SK-N-SH (cell line): ENCODE measurements around the gene MGAT4B. TPM values are rescaled to one million over a fixed set of nuclear protein-coding genes. Genes with fewer than 3 reads are reported as not detected.

Experiments
- CTCF ChIA-PET: fragments of 300-600, 350-600 bp; formaldehyde crosslinking; extraction: SDS; loops from one replicate; lab custom pipeline; 2021; lab: Yijun Ruan, JAX
- POLR2A ChIA-PET: fragments of 350-600 bp; sonication (Branson Sonifier 250); formaldehyde crosslinking; extraction: SDS; loops from one replicate; lab custom pipeline; 2020; ENCODE audit warnings: antibody characterized with exemption, inconsistent platforms; lab: Yijun Ruan, JAX
- DNase-seq: peaks from one replicate; pipeline ENCODE4 v3.0.0; 2012
- H2AFZ ChIP-seq: fragments of 200-600 bp; sonication (generic); 2 replicates; pipeline ENCODE4 v1.8.1; 2016; ENCODE audit warnings: antibody characterized with exemption, mild to moderate bottlenecking, low read depth
- H3F3A ChIP-seq: fragments of 200-600 bp; sonication (generic); replicated peaks from 2 replicates; pipeline ENCODE3; 2016; ENCODE audit warnings: antibody characterized with exemption, mild to moderate bottlenecking; ENCODE audit not compliant: insufficient read depth
- H3K27ac ChIP-seq, 2 experiments: fragments of 200-500 bp in 1 of 2; fragments of 200-600 bp in 1 of 2; sonication (Bioruptor generic) in 1 of 2; sonication (generic), shearing (Covaris generic) in 1 of 2; 2 replicates each; pipeline versions ENCODE4 v1.5.1 to v1.6.1; 2014 to 2016; ENCODE audit warnings: low read depth in 2 of 2, inconsistent platforms in 1 of 2, low read length in 1 of 2, mild to moderate bottlenecking in 1 of 2, mixed read lengths in 1 of 2
- H3K27me3 ChIP-seq: fragments of 200-600 bp; sonication (generic), shearing (Covaris generic); 2 replicates; pipeline ENCODE4 v1.6.1; 2016; ENCODE audit warnings: mixed run types; ENCODE audit not compliant: insufficient read depth
- H3K36me3 ChIP-seq, 2 experiments: fragments of 200-500 bp in 1 of 2; fragments of 200-600 bp in 1 of 2; sonication (Bioruptor generic) in 1 of 2; sonication (generic) in 1 of 2; replicated peaks in 1 of 2; 2 replicates each; pipeline versions ENCODE3 to v1.5.1; 2014 to 2016; ENCODE audit warnings: low read length in 1 of 2, mild to moderate bottlenecking in 1 of 2; ENCODE audit not compliant: insufficient read depth in 2 of 2, control insufficient read depth in 1 of 2
- H3K4me1 ChIP-seq, 2 experiments: fragments of 200-500 bp in 1 of 2; fragments of 200-600 bp in 1 of 2; sonication (Bioruptor generic) in 1 of 2; sonication (generic), shearing (Covaris generic) in 1 of 2; 2 replicates each; pipeline versions ENCODE4 v1.5.1 to v1.6.1; 2014 to 2016; ENCODE audit warnings: low read depth in 1 of 2, low read length in 1 of 2, mixed run types in 1 of 2; ENCODE audit not compliant: insufficient read depth in 2 of 2, control insufficient read depth in 1 of 2
- H3K4me2 ChIP-seq: fragments of 200-600 bp; sonication (generic), shearing (Covaris generic); 2 replicates; pipeline ENCODE4 v1.6.1; 2017; ENCODE audit warnings: mixed run types
- H3K4me3 ChIP-seq, 2 experiments: fragments of 200-500 bp in 1 of 2; fragments of 200-600 bp in 1 of 2; sonication (Bioruptor generic) in 1 of 2; sonication (generic), shearing (Covaris generic) in 1 of 2; 2 replicates each; pipeline versions ENCODE4 v1.5.1 to v1.8.1; 2014 to 2016; ENCODE audit warnings: low read depth in 2 of 2, inconsistent platforms in 1 of 2, low read length in 1 of 2, mild to moderate bottlenecking in 1 of 2, mixed read lengths in 1 of 2, moderate library complexity in 1 of 2
- H3K79me2 ChIP-seq: fragments of 200-600 bp; sonication (generic); 2 replicates; pipeline ENCODE4 v1.8.1; 2017; ENCODE audit warnings: mild to moderate bottlenecking; ENCODE audit not compliant: insufficient read depth
- H3K9ac ChIP-seq: fragments of 200-600 bp; sonication (generic); 2 replicates; pipeline ENCODE4 v1.6.1; 2017; ENCODE audit warnings: mixed run types
- H3K9me2 ChIP-seq: fragments of 200-600 bp; sonication (generic); 2 replicates; pipeline ENCODE4 v1.6.1; 2017; ENCODE audit warnings: mixed run types
- H3K9me3 ChIP-seq: fragments of 200-600 bp; sonication (generic); 2 replicates; pipeline ENCODE4 v1.6.1; 2017; ENCODE audit warnings: mixed run types, mild to moderate bottlenecking, moderate library complexity
- H4K20me1 ChIP-seq: fragments of 200-600 bp; sonication (generic); 2 replicates; pipeline ENCODE4 v1.6.1; 2017; ENCODE audit warnings: mild to moderate bottlenecking, mixed run types; ENCODE audit not compliant: insufficient read depth
- CTCF ChIP-seq: fragments of 200-600 bp; sonication (generic); IDR thresholded peaks from 2 replicates; pipeline ENCODE4 v1.6.1; 2017; ENCODE audit warnings: antibody characterized with exemption, mild to moderate bottlenecking, moderate library complexity
- EZH2phosphoT487 ChIP-seq: fragments of 200-600 bp; sonication (generic); IDR thresholded peaks from 2 replicates; pipeline ENCODE4 v1.6.1; 2017; ENCODE audit warnings: low read depth, mixed run types, mild to moderate bottlenecking, antibody characterized with exemption, moderate library complexity, borderline replicate concordance
- FOSL2 ChIP-seq: IDR thresholded peaks from 2 replicates; pipeline ENCODE4 v1.4.0; 2012; ENCODE audit warnings: low read depth, mild to moderate bottlenecking, moderate library complexity, borderline replicate concordance
- GABPA ChIP-seq: IDR thresholded peaks from 2 replicates; pipeline ENCODE4 v1.4.0; 2012; ENCODE audit warnings: low read depth, mild to moderate bottlenecking
- JUND ChIP-seq: IDR thresholded peaks from 2 replicates; pipeline ENCODE4 v1.4.0; 2012
- NRF1 ChIP-seq: IDR thresholded peaks from 2 replicates; pipeline ENCODE4 v1.6.1; 2012; ENCODE audit warnings: low read depth, mild to moderate bottlenecking, low read length
- POLR2AphosphoS5 ChIP-seq: IDR thresholded peaks from 2 replicates; pipeline ENCODE4 v1.6.1; 2012; ENCODE audit warnings: low read depth, low read length
- RCOR1 ChIP-seq: fragments of 150-350 bp; IDR thresholded peaks from 2 replicates; pipeline ENCODE4 v1.6.1; 2017; ENCODE audit warnings: antibody characterized with exemption, low read length
- RFX5 ChIP-seq: IDR thresholded peaks from 2 replicates; pipeline ENCODE4 v1.6.1; 2012; ENCODE audit warnings: mild to moderate bottlenecking, improper control_type of control experiment, low read length
- SMC3 ChIP-seq: IDR thresholded peaks from 2 replicates; pipeline ENCODE4 v1.6.1; 2012; ENCODE audit warnings: low read depth, low read length, improper control_type of control experiment
- TAF1 ChIP-seq: IDR thresholded peaks from 2 replicates; pipeline ENCODE4 v1.6.1; 2012; ENCODE audit warnings: low read depth, mild to moderate bottlenecking, low read length, moderate library complexity, borderline replicate concordance
- USF2 ChIP-seq: fragments of 150-350 bp; IDR thresholded peaks from 2 replicates; pipeline ENCODE4 v1.6.1; 2017; ENCODE audit warnings: antibody characterized with exemption, low read length, low read depth, borderline replicate concordance
- YY1 ChIP-seq: IDR thresholded peaks from 2 replicates; pipeline ENCODE4 v1.4.0; 2012; ENCODE audit warnings: low read depth, mild to moderate bottlenecking
- WGBS: methylation state at CpG from one replicate; pipeline ENCODE4 v1.1.6; 2017; ENCODE audit warnings: low lambda C conversion rate; 5-methylcytosine and 5-hydroxymethylcytosine counted together
- polyA plus RNA-seq, 3 experiments: library from polyadenylated mRNA; depleted of rRNA; stranded (reverse); fragments of >200 nt; gene quantifications; 2 replicates each; pipeline ENCODE4 v1.2.3, GENCODE V29; 2012
- TF ChIP-seq, protein P1 (sequence below): IDR thresholded peaks from 2 replicates; pipeline ENCODE4; 2012
- TF ChIP-seq, protein P2 (sequence below): IDR thresholded peaks from 2 replicates; pipeline ENCODE4 v1.6.1; 2012; ENCODE audit warnings: mild to moderate bottlenecking, low read depth, low read length, moderate library complexity
- TF ChIP-seq, protein P3 (sequence below): IDR thresholded peaks from 2 replicates; pipeline ENCODE4 v1.4.0; 2012; ENCODE audit warnings: low read depth, borderline replicate concordance

Gene MGAT4B
- polyA plus RNA-seq, 1 of the 3 experiments (the other 2 are of a cell fraction) = 190 TPM

DNA sequence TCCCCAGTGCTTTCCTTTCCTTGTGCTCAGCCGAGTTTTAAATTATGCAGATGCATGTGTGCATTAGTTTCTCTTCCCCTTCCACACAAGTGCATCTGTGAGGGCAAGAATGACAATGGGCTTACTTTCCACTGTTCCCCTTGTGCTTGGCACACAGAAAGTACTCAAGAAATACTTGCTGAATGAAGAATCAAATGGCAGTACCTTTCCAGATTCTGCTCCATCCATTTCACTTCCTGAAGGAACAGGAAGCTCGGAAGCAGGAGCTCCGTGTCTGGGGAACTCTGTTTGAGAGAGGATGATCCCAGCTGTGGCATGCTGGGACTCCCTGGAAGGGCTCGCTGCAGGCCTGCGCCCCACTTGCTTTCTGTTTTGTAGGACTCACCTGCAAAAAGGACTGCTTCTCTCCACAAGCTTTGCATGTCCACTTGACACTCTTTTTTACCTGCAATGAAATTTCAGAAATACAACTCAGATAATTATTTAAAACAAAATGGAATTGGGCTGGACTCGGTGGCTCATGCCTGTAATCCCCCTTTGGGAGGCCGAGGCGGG is 46.4 kb upstream of the MGAT4B start:
- 79% methylated on average over 8 of the region's 8 CpGs for WGBS
- CTCF ChIA-PET = interaction anchor here (0.8 kb wide), 1 partner anchor 9 kb away, joined by 4 read pairs; no protein-coding TSS in a partner anchor

More for the DNA sequence above, 46.4 kb upstream of the MGAT4B start:
- Histone ChIP-seq H2AFZ (no peak overlapping the region), H3K9ac (no peak overlapping the region), H3K79me2 (peaks cover 30% of the 10 kb centered on the region), H3F3A (no peaks in the 10 kb centered on the region), H3K36me3 (peaks cover 28 to 34% of the 10 kb centered on the region in 2 experiments), H3K27me3 (no peaks in the 10 kb centered on the region), H3K27ac (no peak overlapping the region), H3K4me3 (no peak overlapping the region), H3K4me1 (no peaks in the 10 kb centered on the region), H3K9me3 (no peaks in the 10 kb centered on the region), H3K9me2 (no peaks in the 10 kb centered on the region), H4K20me1 (no peaks in the 10 kb centered on the region), H3K4me2 (no peak overlapping the region)
- POLR2A ChIA-PET = no interaction called here
- no peak for DNase-seq
- TF ChIP-seq GABPA = no peak
- no peak for TF ChIP-seq POLR2AphosphoS5
- no peak for TF ChIP-seq SMC3
- no peak for TF ChIP-seq USF2
- no peak for TF ChIP-seq CTCF
- TF ChIP-seq FOSL2 = no peak
- no peak for TF ChIP-seq TAF1
- TF ChIP-seq, protein P1, sequence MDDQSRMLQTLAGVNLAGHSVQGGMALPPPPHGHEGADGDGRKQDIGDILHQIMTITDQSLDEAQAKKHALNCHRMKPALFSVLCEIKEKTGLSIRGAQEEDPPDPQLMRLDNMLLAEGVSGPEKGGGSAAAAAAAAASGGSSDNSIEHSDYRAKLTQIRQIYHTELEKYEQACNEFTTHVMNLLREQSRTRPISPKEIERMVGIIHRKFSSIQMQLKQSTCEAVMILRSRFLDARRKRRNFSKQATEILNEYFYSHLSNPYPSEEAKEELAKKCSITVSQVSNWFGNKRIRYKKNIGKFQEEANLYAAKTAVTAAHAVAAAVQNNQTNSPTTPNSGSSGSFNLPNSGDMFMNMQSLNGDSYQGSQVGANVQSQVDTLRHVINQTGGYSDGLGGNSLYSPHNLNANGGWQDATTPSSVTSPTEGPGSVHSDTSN = no peak
- TF ChIP-seq, protein P2, sequence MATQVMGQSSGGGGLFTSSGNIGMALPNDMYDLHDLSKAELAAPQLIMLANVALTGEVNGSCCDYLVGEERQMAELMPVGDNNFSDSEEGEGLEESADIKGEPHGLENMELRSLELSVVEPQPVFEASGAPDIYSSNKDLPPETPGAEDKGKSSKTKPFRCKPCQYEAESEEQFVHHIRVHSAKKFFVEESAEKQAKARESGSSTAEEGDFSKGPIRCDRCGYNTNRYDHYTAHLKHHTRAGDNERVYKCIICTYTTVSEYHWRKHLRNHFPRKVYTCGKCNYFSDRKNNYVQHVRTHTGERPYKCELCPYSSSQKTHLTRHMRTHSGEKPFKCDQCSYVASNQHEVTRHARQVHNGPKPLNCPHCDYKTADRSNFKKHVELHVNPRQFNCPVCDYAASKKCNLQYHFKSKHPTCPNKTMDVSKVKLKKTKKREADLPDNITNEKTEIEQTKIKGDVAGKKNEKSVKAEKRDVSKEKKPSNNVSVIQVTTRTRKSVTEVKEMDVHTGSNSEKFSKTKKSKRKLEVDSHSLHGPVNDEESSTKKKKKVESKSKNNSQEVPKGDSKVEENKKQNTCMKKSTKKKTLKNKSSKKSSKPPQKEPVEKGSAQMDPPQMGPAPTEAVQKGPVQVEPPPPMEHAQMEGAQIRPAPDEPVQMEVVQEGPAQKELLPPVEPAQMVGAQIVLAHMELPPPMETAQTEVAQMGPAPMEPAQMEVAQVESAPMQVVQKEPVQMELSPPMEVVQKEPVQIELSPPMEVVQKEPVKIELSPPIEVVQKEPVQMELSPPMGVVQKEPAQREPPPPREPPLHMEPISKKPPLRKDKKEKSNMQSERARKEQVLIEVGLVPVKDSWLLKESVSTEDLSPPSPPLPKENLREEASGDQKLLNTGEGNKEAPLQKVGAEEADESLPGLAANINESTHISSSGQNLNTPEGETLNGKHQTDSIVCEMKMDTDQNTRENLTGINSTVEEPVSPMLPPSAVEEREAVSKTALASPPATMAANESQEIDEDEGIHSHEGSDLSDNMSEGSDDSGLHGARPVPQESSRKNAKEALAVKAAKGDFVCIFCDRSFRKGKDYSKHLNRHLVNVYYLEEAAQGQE = no peak
- no peak for TF ChIP-seq YY1
- TF ChIP-seq RCOR1 = no peak
- TF ChIP-seq JUND = no peak
- TF ChIP-seq RFX5 = no peak
- TF ChIP-seq, protein P3, sequence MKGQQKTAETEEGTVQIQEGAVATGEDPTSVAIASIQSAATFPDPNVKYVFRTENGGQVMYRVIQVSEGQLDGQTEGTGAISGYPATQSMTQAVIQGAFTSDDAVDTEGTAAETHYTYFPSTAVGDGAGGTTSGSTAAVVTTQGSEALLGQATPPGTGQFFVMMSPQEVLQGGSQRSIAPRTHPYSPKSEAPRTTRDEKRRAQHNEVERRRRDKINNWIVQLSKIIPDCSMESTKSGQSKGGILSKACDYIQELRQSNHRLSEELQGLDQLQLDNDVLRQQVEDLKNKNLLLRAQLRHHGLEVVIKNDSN = no peak
- no peak for TF ChIP-seq NRF1
- no peak for TF ChIP-seq EZH2phosphoT487
